ENCODE results near the gene STAT6. TPM values are rescaled to one million over a fixed set of nuclear protein-coding genes. Genes with fewer than 3 reads are reported as not detected.
A peak's percentile ranks its signal among the peaks of the same experiment; 100 is the strongest.

The STAT6 gene
- total and polyA plus RNA-seq, 10 of the 15 experiments (the other 5 are each of a cell fraction or from before 2014, with no cell fraction given): 14.2 to 176 (median 89.6) TPM

GRCh38 chr12:57118711-57119271 is 7.6 kb upstream of the STAT6 start:
- Histone ChIP-seq H3K27ac (ENCODE audit: control insufficient read depth, insufficient read depth) (no peak overlapping the region), H3K9me3 (replicated peaks; ENCODE audit: control insufficient read depth, insufficient read depth, low read length) (peaks cover 3% of the 10 kb centered on the region), H3K36me3 (ENCODE audit: control insufficient read depth in 2 of 2, insufficient read depth in 2 of 2, low read length in 1 of 2) (no peaks in the 10 kb centered on the region), H3K4me1 (ENCODE audit: control insufficient read depth, insufficient read depth, low read length) (peaks cover 13% of the 10 kb centered on the region), H4K20me1 (ENCODE audit: control insufficient read depth, insufficient read depth) (no peaks in the 10 kb centered on the region), H3K4me3 (no peak overlapping the region), H3K79me2 (ENCODE audit: control insufficient read depth, insufficient read depth, low read length) (no peaks in the 10 kb centered on the region), H2AFZ (ENCODE audit: control insufficient read depth, low read depth, low read length) (peak overlapping the region; percentile 68), H3K27me3 (replicated peaks in 1 of 2; ENCODE audit: control insufficient read depth in 2 of 2, insufficient read depth in 2 of 2, low read length in 1 of 2) (no peaks in the 10 kb centered on the region), H3K9ac (ENCODE audit: control insufficient read depth, insufficient read depth, low read length) (no peak overlapping the region), H3K4me2 (ENCODE audit: control insufficient read depth, insufficient read depth) (peak overlapping the region; percentile 7)
- WGBS (ENCODE audit: insufficient coverage, insufficient replicate concordance, low lambda C conversion rate, missing lambda C conversion rate): 94% methylated on average over 1 of the region's 1 CpG
- intact Hi-C loops (cut with micrococcal nuclease; ENCODE audit: unreplicated experiment): no loop called here
- ChIA-PET SMC1A (ENCODE audit: uncharacterized antibody, unreplicated experiment) (interaction anchor here (1.2 kb wide), 1 partner anchor 87 kb away, joined by 3 read pairs; no protein-coding TSS in a partner anchor), RAD21 (ENCODE audit: unreplicated experiment) (interaction anchor here (0.6 to 2.2 kb wide), 2 partner anchors 44 to 50 kb away, joined by 4 to 9 read pairs; no protein-coding TSS in a partner anchor), POLR2A (interaction anchor here (0.6 kb wide), 1 partner anchor 900 kb away, joined by 4 read pairs; no protein-coding TSS in a partner anchor), CTCF (interaction anchor here (0.8 to 1.9 kb wide), 6 partner anchors 50 to 118 kb away, joined by 3 to 8 read pairs (median 4); no protein-coding TSS in a partner anchor)
- BruUV-seq (replicated peaks): no TSS peak
- ATAC-seq (peak; percentile 63), DNase-seq (ENCODE audit: low read depth, low spot score) (no peak), FAIRE-seq (peak; percentile 13)
- in situ Hi-C loops (cut with MboI): no loop called here
- TF ChIP-seq SPI1 (IDR thresholded peaks at IDR 0.05; ENCODE audit: borderline replicate concordance, insufficient read depth, low read depth, low read length) (peak; percentile 49), E2F4 (IDR thresholded peaks at IDR 0.05; ENCODE audit: low read depth, low read length) (no peak), EED (IDR thresholded peaks at IDR 0.05; ENCODE audit: low read depth) (peak; percentile 54; the same call in 1 of the 2 replicates), TCF12 (IDR thresholded peaks at IDR 0.05; ENCODE audit: low read depth, low read length) (0 out of 2 replicates have a peak, but pooled peaks have one; percentile 4), PBX3 (IDR thresholded peaks at IDR 0.05; ENCODE audit: insufficient replicate concordance, low read depth, low read length) (no peak), BCL3 (IDR thresholded peaks at IDR 0.05; ENCODE audit: borderline replicate concordance, insufficient read depth, low read depth, low read length, poor library complexity, severe bottlenecking) (peak; percentile 12), PKNOX1 (IDR thresholded peaks at IDR 0.05) (peak; percentile 40; the same call in 1 of the 2 replicates), IKZF1 (conservative IDR thresholded peaks at IDR 0.05) (0 out of 2 replicates have a peak, but pooled peaks have one; percentile 20), IKZF2 (IDR thresholded peaks at IDR 0.05) (peak in 1 of 2 experiments; percentile 31; a peak in 1 of 4 replicates), SUPT20H (IDR thresholded peaks at IDR 0.05; ENCODE audit: borderline replicate concordance, control insufficient read depth, low read depth, low read length) (no peak), USF1 (IDR thresholded peaks at IDR 0.05; ENCODE audit: borderline replicate concordance, extremely low read length, insufficient read depth, low read depth, low read length) (peak; percentile 26), POU2F2 (IDR thresholded peaks at IDR 0.05; ENCODE audit: borderline replicate concordance, low read depth, low read length) (0 out of 3 replicates have a peak, but pooled peaks have one; percentile 13), RUNX3 (IDR thresholded peaks at IDR 0.05; ENCODE audit: low read length) (peak; percentile 36; the same call in 1 of the 2 replicates), TCF3 (IDR thresholded peaks at IDR 0.05; ENCODE audit: borderline replicate concordance, insufficient read depth, low read depth, low read length) (peak; percentile 54; the same call in 1 of the 2 replicates)
